WTC11 (cell line): ENCODE data around the gene OR2T1. TPM values are rescaled to one million over a fixed set of nuclear protein-coding genes. Genes with fewer than 3 reads are reported as not detected.

Experiments
- ATAC-seq: fragments of 200-7000 bp; cut with Tn5 transposase; 2 replicates; pipeline ENCODE4 v1.10.0; 2021; ENCODE audit warnings: mild to moderate bottlenecking, moderate library complexity
- CTCF ChIA-PET: fragments of 300-600 bp; sonication (Branson Sonifier 250); formaldehyde crosslinking; loops from one replicate; lab custom pipeline; 2021; ENCODE audit warnings: antibody characterized with exemption; lab: Charles Lee
- POLR2A ChIA-PET: fragments of 350-600 bp; sonication (Branson Sonifier 250); formaldehyde crosslinking; loops from one replicate; lab custom pipeline; 2021; ENCODE audit warnings: antibody characterized with exemption; lab: Charles Lee
- DNase-seq: peaks from one replicate; pipeline ENCODE4 v3.0.0; 2021; ENCODE audit warnings: low spot score
- H3K27ac Mint-ChIP-seq: 2 replicates; pipeline ENCODE4 v1.8.0; 2021; ENCODE audit warnings: mixed read lengths
- H3K27me3 Mint-ChIP-seq: 2 replicates; pipeline ENCODE4 v1.8.0; 2021; ENCODE audit warnings: low read depth, mild to moderate bottlenecking, moderate library complexity, mixed read lengths
- H3K36me3 Mint-ChIP-seq: 2 replicates; pipeline ENCODE4 v1.8.0; 2021; ENCODE audit warnings: mixed read lengths
- H3K4me1 Mint-ChIP-seq: 2 replicates; pipeline ENCODE4 v1.8.0; 2022; ENCODE audit warnings: mixed read lengths
- H3K4me3 Mint-ChIP-seq: 2 replicates; pipeline ENCODE4 v1.8.0; 2021; ENCODE audit warnings: mild to moderate bottlenecking, moderate library complexity, mixed read lengths
- H3K9me3 Mint-ChIP-seq: 2 replicates; pipeline ENCODE4 v1.8.0; 2021; ENCODE audit warnings: mixed read lengths
- ATF6 ChIP-seq: sonication (generic); formaldehyde crosslinking; IDR thresholded peaks from 2 replicates; pipeline ENCODE4 v1.8.1; 2023; ENCODE audit warnings: mild to moderate bottlenecking, missing genetic modification reagents
- CBFB ChIP-seq: sonication (generic); formaldehyde crosslinking; IDR thresholded peaks from 2 replicates; pipeline ENCODE4 v1.8.1; 2022; ENCODE audit warnings: mild to moderate bottlenecking, low read depth, missing genetic modification reagents
- CREB1 ChIP-seq: sonication (generic); formaldehyde crosslinking; IDR thresholded peaks from 2 replicates; pipeline ENCODE4 v1.8.0; 2023; ENCODE audit warnings: mild to moderate bottlenecking, missing genetic modification reagents
- ELF4 ChIP-seq: sonication (generic); formaldehyde crosslinking; IDR thresholded peaks from 2 replicates; pipeline ENCODE4 v1.8.1; 2022; ENCODE audit warnings: low read depth, mild to moderate bottlenecking, moderate library complexity, missing genetic modification reagents
- EMX1 ChIP-seq: fragments of 250-450 bp; sonication (Bioruptor Pico); IDR thresholded peaks from 2 replicates; pipeline ENCODE4 v1.8.0; 2021; ENCODE audit warnings: mild to moderate bottlenecking
- FOXJ3 ChIP-seq: sonication (generic); formaldehyde crosslinking; IDR thresholded peaks from 2 replicates; pipeline ENCODE4 v1.9.0; 2021; ENCODE audit warnings: missing genetic modification reagents, mild to moderate bottlenecking, borderline replicate concordance
- FOXP1 ChIP-seq: sonication (generic); formaldehyde crosslinking; IDR thresholded peaks from 2 replicates; pipeline ENCODE4 v1.8.0; 2022; ENCODE audit warnings: missing genetic modification reagents, mild to moderate bottlenecking, moderate library complexity, borderline replicate concordance
- GABPB1 ChIP-seq: sonication (generic); formaldehyde crosslinking; IDR thresholded peaks from 2 replicates; pipeline ENCODE4 v1.8.1; 2023; ENCODE audit warnings: mild to moderate bottlenecking, missing genetic modification reagents
- GRHL2 ChIP-seq: fragments of 250-450 bp; sonication (Bioruptor Pico); IDR thresholded peaks from 2 replicates; pipeline ENCODE4 v1.8.0; 2022; ENCODE audit warnings: mild to moderate bottlenecking, moderate library complexity; ENCODE audit not compliant: insufficient replicate concordance, severe bottlenecking
- HMGXB4 ChIP-seq: sonication (generic); formaldehyde crosslinking; IDR thresholded peaks from 2 replicates; pipeline ENCODE4 v1.8.1; 2023; ENCODE audit warnings: mild to moderate bottlenecking, moderate library complexity, missing genetic modification reagents
- NR2C2 ChIP-seq: sonication (generic); formaldehyde crosslinking; IDR thresholded peaks from 2 replicates; pipeline ENCODE4 v1.8.0; 2022; ENCODE audit warnings: mild to moderate bottlenecking, missing genetic modification reagents
- SMAD4 ChIP-seq: sonication (generic); formaldehyde crosslinking; IDR thresholded peaks from 2 replicates; pipeline ENCODE4 v1.8.0; 2022; ENCODE audit warnings: mild to moderate bottlenecking, missing genetic modification reagents
- SOX15 ChIP-seq: fragments of 250-450 bp; sonication (Bioruptor Pico); IDR thresholded peaks from 2 replicates; pipeline ENCODE4 v1.9.0; 2021; ENCODE audit warnings: mild to moderate bottlenecking
- ZBTB43 ChIP-seq: sonication (generic); formaldehyde crosslinking; IDR thresholded peaks from 2 replicates; pipeline ENCODE4 v1.8.1; 2023; ENCODE audit warnings: mild to moderate bottlenecking, missing genetic modification reagents
- ZMAT4 ChIP-seq: fragments of 250-450 bp; sonication (Bioruptor Pico); IDR thresholded peaks from 2 replicates; pipeline ENCODE4 v1.9.0; 2021; ENCODE audit warnings: mild to moderate bottlenecking
- ZNF121 ChIP-seq: sonication (generic); formaldehyde crosslinking; IDR thresholded peaks from 2 replicates; pipeline ENCODE4 v1.8.0; 2023; ENCODE audit warnings: missing genetic modification reagents
- ZNF512 ChIP-seq: sonication (generic); formaldehyde crosslinking; IDR thresholded peaks from 2 replicates; pipeline ENCODE4 v1.8.1; 2022; ENCODE audit warnings: missing genetic modification reagents, borderline replicate concordance
- total RNA-seq: library from RNA; stranded (reverse); gene quantifications from 3 replicates; pipeline ENCODE4 v1.2.3, GENCODE V29; 2021
- TF ChIP-seq, protein P1 (sequence below): fragments of 200-600 bp; IDR thresholded peaks from 2 replicates; pipeline ENCODE4 v1.8.0; 2022; ENCODE audit warnings: antibody characterized with exemption
- TF ChIP-seq, protein P2 (sequence below): fragments of 250-450 bp; sonication (Bioruptor Pico); IDR thresholded peaks from 2 replicates; pipeline ENCODE4 v1.8.0; 2021; ENCODE audit warnings: mild to moderate bottlenecking
- TF ChIP-seq, protein P3 (sequence below): sonication (generic); formaldehyde crosslinking; IDR thresholded peaks from 2 replicates; pipeline ENCODE4 v1.8.0; 2022; ENCODE audit warnings: mild to moderate bottlenecking, missing genetic modification reagents

Gene OR2T1
- total RNA-seq, 1 experiment from 2014 or later = not detected

DNA sequence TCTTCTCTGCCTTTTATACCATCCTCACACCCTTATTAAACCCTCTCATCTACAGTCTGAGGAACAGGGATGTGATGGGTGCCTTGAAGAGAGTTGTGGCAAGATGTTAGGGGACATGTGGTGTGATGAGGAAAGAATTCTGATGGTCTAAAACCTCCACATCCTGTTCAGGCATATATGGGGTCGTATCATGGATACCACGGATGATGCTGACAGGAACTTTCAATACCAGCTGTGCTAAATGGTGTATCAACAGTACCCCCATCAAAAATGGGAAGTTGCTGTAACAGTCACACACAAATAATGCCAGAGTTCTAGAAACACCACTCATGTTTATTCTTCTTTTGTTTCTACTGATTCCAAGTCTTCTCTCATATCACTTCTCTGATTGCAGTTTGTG, 14.4 kb upstream of the OR2T1 start:
- ChIA-PET POLR2A (no interaction called here), CTCF (no interaction called here)
- H3K36me3 Mint-ChIP-seq = peaks cover 81% of the 10 kb centered on the region
- H3K27me3 Mint-ChIP-seq = peaks cover 7% of the 10 kb centered on the region
- no peak overlapping the region for H3K27ac Mint-ChIP-seq
- no peak for TF ChIP-seq ELF4 (CRISPR knock-in tag)
- no peak for TF ChIP-seq GABPB1 (CRISPR knock-in tag)
- no peak for TF ChIP-seq ZMAT4 (CRISPR knock-in tag)
- TF ChIP-seq ATF6 (CRISPR knock-in tag) = no peak
- TF ChIP-seq ZNF121 (CRISPR knock-in tag) = no peak
- TF ChIP-seq FOXJ3 = no peak
- TF ChIP-seq, protein P1, sequence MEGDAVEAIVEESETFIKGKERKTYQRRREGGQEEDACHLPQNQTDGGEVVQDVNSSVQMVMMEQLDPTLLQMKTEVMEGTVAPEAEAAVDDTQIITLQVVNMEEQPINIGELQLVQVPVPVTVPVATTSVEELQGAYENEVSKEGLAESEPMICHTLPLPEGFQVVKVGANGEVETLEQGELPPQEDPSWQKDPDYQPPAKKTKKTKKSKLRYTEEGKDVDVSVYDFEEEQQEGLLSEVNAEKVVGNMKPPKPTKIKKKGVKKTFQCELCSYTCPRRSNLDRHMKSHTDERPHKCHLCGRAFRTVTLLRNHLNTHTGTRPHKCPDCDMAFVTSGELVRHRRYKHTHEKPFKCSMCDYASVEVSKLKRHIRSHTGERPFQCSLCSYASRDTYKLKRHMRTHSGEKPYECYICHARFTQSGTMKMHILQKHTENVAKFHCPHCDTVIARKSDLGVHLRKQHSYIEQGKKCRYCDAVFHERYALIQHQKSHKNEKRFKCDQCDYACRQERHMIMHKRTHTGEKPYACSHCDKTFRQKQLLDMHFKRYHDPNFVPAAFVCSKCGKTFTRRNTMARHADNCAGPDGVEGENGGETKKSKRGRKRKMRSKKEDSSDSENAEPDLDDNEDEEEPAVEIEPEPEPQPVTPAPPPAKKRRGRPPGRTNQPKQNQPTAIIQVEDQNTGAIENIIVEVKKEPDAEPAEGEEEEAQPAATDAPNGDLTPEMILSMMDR = no peak
- DNase-seq = no peak
- peaks cover 80% of the 10 kb centered on the region for H3K9me3 Mint-ChIP-seq
- H3K4me3 Mint-ChIP-seq = no peak overlapping the region
- H3K4me1 Mint-ChIP-seq = no peaks in the 10 kb centered on the region
- no peak for ATAC-seq

- H3K27me3 Mint-ChIP-seq = peaks cover 12% of the 10 kb centered on the region
- CTCF ChIA-PET = no interaction called here
- H3K4me3 Mint-ChIP-seq = no peak overlapping the region
- POLR2A ChIA-PET = no interaction called here
- H3K4me1 Mint-ChIP-seq = no peaks in the 10 kb centered on the region
- TF ChIP-seq SMAD4 (CRISPR knock-in tag) (no peak), CBFB (CRISPR knock-in tag) (no peak), ZBTB43 (CRISPR knock-in tag) (no peak), GRHL2 (CRISPR knock-in tag) (no peak), SOX15 (CRISPR knock-in tag) (no peak), EMX1 (CRISPR knock-in tag) (no peak), FOXJ3 (no peak)
- TF ChIP-seq, protein P2, sequence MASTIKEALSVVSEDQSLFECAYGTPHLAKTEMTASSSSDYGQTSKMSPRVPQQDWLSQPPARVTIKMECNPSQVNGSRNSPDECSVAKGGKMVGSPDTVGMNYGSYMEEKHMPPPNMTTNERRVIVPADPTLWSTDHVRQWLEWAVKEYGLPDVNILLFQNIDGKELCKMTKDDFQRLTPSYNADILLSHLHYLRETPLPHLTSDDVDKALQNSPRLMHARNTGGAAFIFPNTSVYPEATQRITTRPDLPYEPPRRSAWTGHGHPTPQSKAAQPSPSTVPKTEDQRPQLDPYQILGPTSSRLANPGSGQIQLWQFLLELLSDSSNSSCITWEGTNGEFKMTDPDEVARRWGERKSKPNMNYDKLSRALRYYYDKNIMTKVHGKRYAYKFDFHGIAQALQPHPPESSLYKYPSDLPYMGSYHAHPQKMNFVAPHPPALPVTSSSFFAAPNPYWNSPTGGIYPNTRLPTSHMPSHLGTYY (CRISPR knock-in tag) = no peak
- TF ChIP-seq, protein P3, sequence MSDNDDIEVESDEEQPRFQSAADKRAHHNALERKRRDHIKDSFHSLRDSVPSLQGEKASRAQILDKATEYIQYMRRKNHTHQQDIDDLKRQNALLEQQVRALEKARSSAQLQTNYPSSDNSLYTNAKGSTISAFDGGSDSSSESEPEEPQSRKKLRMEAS (CRISPR knock-in tag) = no peak
- peaks cover 90% of the 10 kb centered on the region for H3K36me3 Mint-ChIP-seq
- no peak for ATAC-seq
- peaks cover 95% of the 10 kb centered on the region for H3K9me3 Mint-ChIP-seq
- no peak for DNase-seq
- no peak overlapping the region for H3K27ac Mint-ChIP-seq
Observed at GRCh38 chr1:248393050-248393449, 9.8 kb upstream of the OR2T1 start.

GRCh38 chr1:248404024-248404423, 1.2 kb downstream of the OR2T1 start:
- ChIA-PET POLR2A (no interaction called here), CTCF (no interaction called here)
- Mint-ChIP-seq H3K36me3 (peaks cover 60% of the 10 kb centered on the region), H3K4me1 (no peaks in the 10 kb centered on the region), H3K27me3 (peaks cover 7% of the 10 kb centered on the region), H3K4me3 (no peak overlapping the region), H3K27ac (no peak overlapping the region), H3K9me3 (peaks cover 82% of the 10 kb centered on the region)
- ATAC-seq (no peak), DNase-seq (no peak)
- TF ChIP-seq CREB1 = no peak
- no peak for TF ChIP-seq NR2C2
- no peak for TF ChIP-seq ELF4 (CRISPR knock-in tag)
- no peak for TF ChIP-seq ATF6 (CRISPR knock-in tag)
- TF ChIP-seq ZNF512 (CRISPR knock-in tag) = no peak
- no peak for TF ChIP-seq HMGXB4
- TF ChIP-seq FOXP1 (CRISPR knock-in tag) = no peak
